CD8-positive, alpha-beta memory T cell (primary cell): ENCODE measurements around the gene TGM2. TPM values are rescaled to one million over a fixed set of nuclear protein-coding genes. Genes with fewer than 3 reads are reported as not detected.

Experiments
- CTCF ChIA-PET: fragments of 350-600 bp; sonication (Branson Sonifier 250); formaldehyde crosslinking; loops from one replicate; lab custom pipeline; 2021; ENCODE audit warnings: antibody characterized with exemption; lab: Charles Lee
- POLR2A ChIA-PET: fragments of 350-600 bp; sonication (Branson Sonifier 250); formaldehyde crosslinking; loops from one replicate; lab custom pipeline; 2021; ENCODE audit warnings: antibody characterized with exemption; lab: Charles Lee
- DNase-seq, 5 donors: peaks; one replicate each; pipeline versions ENCODE4 v3.0.0 to v3.0.0-alpha.2; 2020 to 2022; ENCODE audit warnings: mixed read lengths in 1 of 5
- H3K27ac ChIP-seq: one replicate; pipeline ENCODE4 v1.7.0; 2013; ENCODE audit warnings: low read depth, mild to moderate bottlenecking, low read length, moderate library complexity
- H3K27me3 ChIP-seq: 2 replicates; pipeline ENCODE4 v1.7.0; 2013; ENCODE audit warnings: low read length, mild to moderate bottlenecking; ENCODE audit not compliant: insufficient read depth, poor library complexity, severe bottlenecking
- H3K36me3 ChIP-seq: 2 replicates; pipeline ENCODE4 v1.7.0; 2013; ENCODE audit warnings: mild to moderate bottlenecking, low read length, moderate library complexity; ENCODE audit not compliant: insufficient read depth
- H3K4me1 ChIP-seq: 2 replicates; pipeline ENCODE4 v1.7.0; 2013; ENCODE audit warnings: mild to moderate bottlenecking, low read length, moderate library complexity; ENCODE audit not compliant: insufficient read depth
- H3K4me3 ChIP-seq: 2 replicates; pipeline ENCODE4 v1.7.0; 2013; ENCODE audit warnings: mild to moderate bottlenecking, low read length
- H3K9me3 ChIP-seq: 2 replicates; pipeline ENCODE4 v1.7.0; 2013; ENCODE audit warnings: mild to moderate bottlenecking, low read length
- H3K27ac Mint-ChIP-seq, 8 donors: one replicate each; pipeline ENCODE4 v1.8.0; 2020 to 2021; ENCODE audit warnings: mixed read lengths in 8 of 8, mild to moderate bottlenecking in 6 of 8, inconsistent platforms in 3 of 8, moderate library complexity in 3 of 8
- H3K27me3 Mint-ChIP-seq, 2 donors: one replicate each; pipeline ENCODE4 v1.8.0; 2020 to 2021; ENCODE audit warnings: mixed read lengths in 2 of 2, mild to moderate bottlenecking in 1 of 2, moderate library complexity in 1 of 2
- H3K36me3 Mint-ChIP-seq, 3 donors: one replicate each; pipeline ENCODE4 v1.8.0; 2020 to 2021; ENCODE audit warnings: mixed read lengths in 3 of 3, inconsistent platforms in 1 of 3, mild to moderate bottlenecking in 1 of 3
- H3K4me1 Mint-ChIP-seq, 3 donors: one replicate each; pipeline ENCODE4 v1.8.0; 2020 to 2021; ENCODE audit warnings: mixed read lengths in 3 of 3, inconsistent platforms in 1 of 3, mild to moderate bottlenecking in 1 of 3
- H3K4me3 Mint-ChIP-seq, 7 donors: one replicate each; pipeline ENCODE4 v1.8.0; 2020 to 2021; ENCODE audit warnings: mixed read lengths in 7 of 7, mild to moderate bottlenecking in 6 of 7, moderate library complexity in 4 of 7, inconsistent platforms in 2 of 7
- H3K9me3 Mint-ChIP-seq, 5 donors: one replicate each; pipeline ENCODE4 v1.8.0; 2020 to 2022; ENCODE audit warnings: mixed read lengths in 5 of 5, mild to moderate bottlenecking in 3 of 5, moderate library complexity in 2 of 5, inconsistent platforms in 1 of 5
- polyA plus RNA-seq: library from polyadenylated mRNA; unstranded; fragments of 300-500 nt; fragmentation: Illumina TruSeq; gene quantifications from one replicate; pipeline ENCODE4 v1.2.3, GENCODE V29; 2021
- total RNA-seq, 2 experiments: library from RNA; stranded (reverse); gene quantifications; one replicate each; pipeline ENCODE4 v1.2.3, GENCODE V29; 2021

TGM2 gene
- total and polyA plus RNA-seq, 3 experiments from 2014 or later, result not detected

- no peaks in the 10 kb centered on the region for H3K9me3 Mint-ChIP-seq
- no peaks in the 10 kb centered on the region for H3K4me1 ChIP-seq
- ChIA-PET CTCF (no interaction called here), POLR2A (no interaction called here)
- DNase-seq, result no peak
- H3K27ac Mint-ChIP-seq, result no peak overlapping the region
- H3K27me3 Mint-ChIP-seq, result peaks cover 0 to 21% of the 10 kb centered on the region in 2 donors
- no peaks in the 10 kb centered on the region for H3K4me1 Mint-ChIP-seq
- H3K36me3 ChIP-seq, result no peaks in the 10 kb centered on the region
- H3K36me3 Mint-ChIP-seq, result no peaks in the 10 kb centered on the region
- no peak overlapping the region for H3K4me3 ChIP-seq
- H3K9me3 ChIP-seq, result no peaks in the 10 kb centered on the region
- H3K27me3 ChIP-seq, result no peaks in the 10 kb centered on the region
- H3K4me3 Mint-ChIP-seq, result no peak overlapping the region
- H3K27ac ChIP-seq, result no peak overlapping the region
Measured at GRCh38 chr20:38190166-38190565, 25.1 kb upstream of the TGM2 start.

GRCh38 chr20:38187517-38187916 is 22.4 kb upstream of the TGM2 start:
- ChIA-PET CTCF (no interaction called here), POLR2A (no interaction called here)
- Histone ChIP-seq H3K4me1 (no peaks in the 10 kb centered on the region), H3K4me3 (no peak overlapping the region), H3K36me3 (no peaks in the 10 kb centered on the region), H3K27me3 (no peaks in the 10 kb centered on the region), H3K9me3 (no peaks in the 10 kb centered on the region), H3K27ac (no peak overlapping the region)
- Mint-ChIP-seq H3K36me3 (no peaks in the 10 kb centered on the region), H3K4me1 (no peaks in the 10 kb centered on the region), H3K4me3 (no peak overlapping the region), H3K27ac (peak overlapping the region in 2 of 8 donors; percentile 38 to 57), H3K9me3 (no peaks in the 10 kb centered on the region), H3K27me3 (peaks cover 3 to 27% of the 10 kb centered on the region in 2 donors)
- no peak for DNase-seq

DNA sequence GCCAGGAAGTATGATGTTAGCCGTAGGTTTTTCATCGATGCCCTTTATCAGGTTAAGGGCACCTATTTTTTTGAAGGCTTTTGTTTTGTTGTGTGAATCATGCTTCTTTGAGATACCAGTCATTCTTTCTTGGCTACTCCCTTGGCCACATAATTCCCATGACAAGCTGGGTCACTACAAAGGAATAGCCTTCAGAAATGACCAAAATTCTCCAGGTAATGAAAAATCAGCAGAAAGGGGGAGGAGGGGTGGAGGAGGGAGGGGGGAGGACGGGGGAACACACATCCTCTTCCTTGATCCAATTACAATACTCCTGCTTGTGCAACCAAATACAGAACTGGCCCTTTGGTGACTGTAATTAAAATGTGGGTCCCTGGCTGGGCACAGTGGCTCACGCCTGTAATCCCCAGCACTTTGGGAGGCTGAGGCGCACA is 21.7 kb upstream of the TGM2 start:
- H3K36me3 ChIP-seq, result no peaks in the 10 kb centered on the region
- no peak overlapping the region for H3K4me3 Mint-ChIP-seq
- DNase-seq, result no peak
- no peaks in the 10 kb centered on the region for H3K27me3 ChIP-seq
- H3K4me3 ChIP-seq, result no peak overlapping the region
- H3K27me3 Mint-ChIP-seq, result peaks cover 3 to 27% of the 10 kb centered on the region in 2 donors
- H3K36me3 Mint-ChIP-seq, result no peaks in the 10 kb centered on the region
- H3K27ac Mint-ChIP-seq, result no peak overlapping the region
- H3K9me3 ChIP-seq, result no peaks in the 10 kb centered on the region
- CTCF ChIA-PET, result no interaction called here
- H3K9me3 Mint-ChIP-seq, result no peaks in the 10 kb centered on the region
- no peaks in the 10 kb centered on the region for H3K4me1 Mint-ChIP-seq
- POLR2A ChIA-PET, result no interaction called here
- no peak overlapping the region for H3K27ac ChIP-seq
- no peaks in the 10 kb centered on the region for H3K4me1 ChIP-seq

GRCh38 chr20:38184101-38184500 is 19.0 kb upstream of the TGM2 start:
- Mint-ChIP-seq H3K4me1 (no peaks in the 10 kb centered on the region), H3K36me3 (no peaks in the 10 kb centered on the region), H3K27me3 (peaks cover 6 to 29% of the 10 kb centered on the region in 2 donors), H3K27ac (no peak overlapping the region), H3K4me3 (no peak overlapping the region), H3K9me3 (no peaks in the 10 kb centered on the region)
- H3K4me1 ChIP-seq, result no peaks in the 10 kb centered on the region
- H3K4me3 ChIP-seq, result no peak overlapping the region
- no peaks in the 10 kb centered on the region for H3K27me3 ChIP-seq
- no peaks in the 10 kb centered on the region for H3K36me3 ChIP-seq
- ChIA-PET POLR2A (no interaction called here), CTCF (no interaction called here)
- no peak for DNase-seq
- no peak overlapping the region for H3K27ac ChIP-seq
- H3K9me3 ChIP-seq, result no peaks in the 10 kb centered on the region

- H3K27me3 ChIP-seq, result no peaks in the 10 kb centered on the region
- H3K27ac ChIP-seq, result no peak overlapping the region
- Mint-ChIP-seq H3K36me3 (no peaks in the 10 kb centered on the region), H3K4me3 (no peak overlapping the region), H3K9me3 (peaks cover 0 to 2% (median 0%) of the 10 kb centered on the region in 5 donors), H3K27me3 (peaks cover 12 to 34% of the 10 kb centered on the region in 2 donors), H3K27ac (no peak overlapping the region), H3K4me1 (no peaks in the 10 kb centered on the region)
- ChIA-PET CTCF (no interaction called here), POLR2A (no interaction called here)
- H3K9me3 ChIP-seq, result no peaks in the 10 kb centered on the region
- DNase-seq, result no peak
- no peak overlapping the region for H3K4me3 ChIP-seq
- H3K36me3 ChIP-seq, result no peaks in the 10 kb centered on the region
- no peaks in the 10 kb centered on the region for H3K4me1 ChIP-seq
Measured at GRCh38 chr20:38181971-38182370, 16.9 kb upstream of the TGM2 start.

GRCh38 chr20:38181207-38181801 is 16.2 kb upstream of the TGM2 start:
- Histone ChIP-seq H3K4me1 (no peaks in the 10 kb centered on the region), H3K4me3 (no peak overlapping the region), H3K9me3 (no peaks in the 10 kb centered on the region), H3K27ac (no peak overlapping the region), H3K36me3 (no peaks in the 10 kb centered on the region), H3K27me3 (no peaks in the 10 kb centered on the region)
- H3K4me1 Mint-ChIP-seq, result no peaks in the 10 kb centered on the region
- no peak for DNase-seq
- peaks cover 0 to 2% (median 0%) of the 10 kb centered on the region in 5 donors for H3K9me3 Mint-ChIP-seq
- no peak overlapping the region for H3K4me3 Mint-ChIP-seq
- CTCF ChIA-PET, result no interaction called here
- H3K27ac Mint-ChIP-seq, result no peak overlapping the region
- H3K36me3 Mint-ChIP-seq, result no peaks in the 10 kb centered on the region
- POLR2A ChIA-PET, result no interaction called here
- H3K27me3 Mint-ChIP-seq, result peaks cover 12 to 34% of the 10 kb centered on the region in 2 donors

DNA sequence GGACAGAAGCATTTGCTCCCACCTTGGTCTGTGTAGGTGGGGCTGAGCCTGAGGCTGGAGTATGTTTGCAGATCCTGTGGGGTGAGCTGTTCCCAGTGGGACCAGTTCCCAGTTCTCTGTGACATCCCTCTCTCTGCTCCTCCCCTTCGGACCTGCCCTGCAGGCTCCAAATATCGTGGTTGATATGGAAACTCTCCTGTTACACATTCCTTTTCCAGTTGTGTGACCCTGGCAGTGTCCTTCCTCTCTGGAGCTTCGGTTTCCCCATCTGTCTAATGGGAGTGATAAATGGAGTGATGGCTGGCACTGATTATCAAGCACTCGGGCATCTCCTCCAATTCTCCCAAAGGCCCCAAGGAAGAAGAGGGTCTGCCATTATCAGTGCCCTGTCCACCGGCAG is 15.7 kb upstream of the TGM2 start:
- H3K36me3 ChIP-seq, result no peaks in the 10 kb centered on the region
- no peaks in the 10 kb centered on the region for H3K27me3 ChIP-seq
- H3K4me1 ChIP-seq, result no peaks in the 10 kb centered on the region
- POLR2A ChIA-PET, result no interaction called here
- no peak overlapping the region for H3K27ac ChIP-seq
- DNase-seq, result no peak
- H3K4me3 Mint-ChIP-seq, result no peak overlapping the region
- no peaks in the 10 kb centered on the region for H3K9me3 ChIP-seq
- CTCF ChIA-PET, result no interaction called here
- no peak overlapping the region for H3K27ac Mint-ChIP-seq
- peaks cover 0 to 2% (median 0%) of the 10 kb centered on the region in 5 donors for H3K9me3 Mint-ChIP-seq
- H3K4me3 ChIP-seq, result no peak overlapping the region
- H3K27me3 Mint-ChIP-seq, result peaks cover 12 to 34% of the 10 kb centered on the region in 2 donors
- no peaks in the 10 kb centered on the region for H3K4me1 Mint-ChIP-seq
- no peaks in the 10 kb centered on the region for H3K36me3 Mint-ChIP-seq

DNA sequence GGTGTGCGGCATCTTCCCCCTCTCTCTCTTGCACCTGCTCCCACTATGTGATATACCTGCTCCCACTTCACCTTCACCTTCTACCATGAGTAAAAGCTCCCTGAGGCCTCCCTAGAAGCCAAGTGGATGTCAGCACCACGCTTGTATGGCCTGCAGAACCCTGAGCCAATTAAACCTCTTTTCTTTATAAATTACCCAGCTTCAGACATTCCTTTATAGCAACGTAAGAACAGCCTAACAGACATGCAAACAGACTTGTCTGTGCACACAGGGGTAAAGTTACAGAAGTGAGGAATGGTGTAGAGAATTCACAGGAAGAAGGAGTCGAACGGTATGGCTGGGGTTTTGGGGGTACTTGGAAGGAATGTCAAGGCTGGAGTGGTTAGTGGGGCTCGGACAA is 14.8 kb upstream of the TGM2 start:
- no peak overlapping the region for H3K4me3 ChIP-seq
- Mint-ChIP-seq H3K27ac (no peak overlapping the region), H3K4me3 (no peak overlapping the region), H3K4me1 (no peaks in the 10 kb centered on the region), H3K27me3 (peaks cover 12 to 31% of the 10 kb centered on the region in 2 donors), H3K36me3 (no peaks in the 10 kb centered on the region), H3K9me3 (peaks cover 0 to 2% (median 0%) of the 10 kb centered on the region in 5 donors)
- no peaks in the 10 kb centered on the region for H3K36me3 ChIP-seq
- no peaks in the 10 kb centered on the region for H3K4me1 ChIP-seq
- no peak for DNase-seq
- ChIA-PET POLR2A (no interaction called here), CTCF (no interaction called here)
- H3K27ac ChIP-seq, result no peak overlapping the region
- H3K9me3 ChIP-seq, result no peaks in the 10 kb centered on the region
- H3K27me3 ChIP-seq, result no peaks in the 10 kb centered on the region
